ENCODE measurements around the gene SUCLG2.

Gene SUCLG2

GRCh38 chr3:67529915-67530314 is 124.5 kb downstream of the SUCLG2 start:
- no peak for TF ChIP-seq CTCF (IDR thresholded peaks at IDR 0.05; ENCODE audit: low read length)
- no peak for TF ChIP-seq EZH2 (IDR thresholded peaks at IDR 0.05; ENCODE audit: borderline replicate concordance, low read length)

GRCh38 chr3:67529337-67529736 is 125.1 kb downstream of the SUCLG2 start:
- Histone ChIP-seq H3K4me1 (ENCODE audit: insufficient read depth, low read length, severe bottlenecking) (no peaks in the 10 kb centered on the region), H3K4me2 (ENCODE audit: low read length) (no peak overlapping the region), H3K9ac (ENCODE audit: low read length) (no peak overlapping the region), H3K27me3 (ENCODE audit: insufficient read depth, low read length) (no peaks in the 10 kb centered on the region), H3F3A (ENCODE audit: insufficient read depth, low read length) (no peaks in the 10 kb centered on the region), H3K9me3 (ENCODE audit: low read length) (no peaks in the 10 kb centered on the region), H3K9me2 (ENCODE audit: low read depth, low read length) (no peaks in the 10 kb centered on the region), H3K27ac (ENCODE audit: low read depth, low read length, poor library complexity, severe bottlenecking) (no peak overlapping the region), H4K20me1 (ENCODE audit: insufficient read depth, low read length) (no peaks in the 10 kb centered on the region), H3K4me3 (ENCODE audit: low read depth, low read length, poor library complexity, severe bottlenecking) (no peak overlapping the region), H3K36me3 (ENCODE audit: insufficient read depth, low read length) (peaks cover 26% of the 10 kb centered on the region; the same call in 1 of the 2 replicates), H2AFZ (ENCODE audit: low read length) (no peak overlapping the region), H3K79me2 (ENCODE audit: insufficient read depth, low read length) (no peaks in the 10 kb centered on the region)
- TF ChIP-seq CTCF (IDR thresholded peaks at IDR 0.05; ENCODE audit: low read length) (peak; percentile 9; the same call in 1 of the 2 replicates), EZH2 (IDR thresholded peaks at IDR 0.05; ENCODE audit: borderline replicate concordance, low read length) (no peak)

More at GRCh38 chr3:67529915-67530314, 124.5 kb downstream of the SUCLG2 start:
- H3F3A ChIP-seq (ENCODE audit: insufficient read depth, low read length), result no peaks in the 10 kb centered on the region
- H3K9me3 ChIP-seq (ENCODE audit: low read length), result no peaks in the 10 kb centered on the region
- no peak overlapping the region for H3K4me2 ChIP-seq (ENCODE audit: low read length)
- no peaks in the 10 kb centered on the region for H4K20me1 ChIP-seq (ENCODE audit: insufficient read depth, low read length)
- H3K4me3 ChIP-seq (ENCODE audit: low read depth, low read length, poor library complexity, severe bottlenecking), result no peak overlapping the region
- H3K27ac ChIP-seq (ENCODE audit: low read depth, low read length, poor library complexity, severe bottlenecking), result no peak overlapping the region
- peaks cover 26% of the 10 kb centered on the region; the same call in 1 of the 2 replicates for H3K36me3 ChIP-seq (ENCODE audit: insufficient read depth, low read length)
- H3K4me1 ChIP-seq (ENCODE audit: insufficient read depth, low read length, severe bottlenecking), result no peaks in the 10 kb centered on the region
- H3K79me2 ChIP-seq (ENCODE audit: insufficient read depth, low read length), result no peaks in the 10 kb centered on the region
- H2AFZ ChIP-seq (ENCODE audit: low read length), result no peak overlapping the region
- no peaks in the 10 kb centered on the region for H3K27me3 ChIP-seq (ENCODE audit: insufficient read depth, low read length)
- H3K9ac ChIP-seq (ENCODE audit: low read length), result no peak overlapping the region
- H3K9me2 ChIP-seq (ENCODE audit: low read depth, low read length), result no peaks in the 10 kb centered on the region

GRCh38 chr3:67526246-67526645 is 128.2 kb downstream of the SUCLG2 start:
- Histone ChIP-seq H3K27ac (ENCODE audit: low read depth, low read length, poor library complexity, severe bottlenecking) (no peak overlapping the region), H4K20me1 (ENCODE audit: insufficient read depth, low read length) (no peaks in the 10 kb centered on the region), H3K79me2 (ENCODE audit: insufficient read depth, low read length) (no peaks in the 10 kb centered on the region), H3K27me3 (ENCODE audit: insufficient read depth, low read length) (no peaks in the 10 kb centered on the region), H2AFZ (ENCODE audit: low read length) (no peak overlapping the region), H3K4me1 (ENCODE audit: insufficient read depth, low read length, severe bottlenecking) (no peaks in the 10 kb centered on the region), H3K9me3 (ENCODE audit: low read length) (no peaks in the 10 kb centered on the region), H3K9me2 (ENCODE audit: low read depth, low read length) (no peaks in the 10 kb centered on the region), H3K36me3 (ENCODE audit: insufficient read depth, low read length) (peaks cover 26% of the 10 kb centered on the region; the same call in 1 of the 2 replicates), H3K4me3 (ENCODE audit: low read depth, low read length, poor library complexity, severe bottlenecking) (no peak overlapping the region), H3K4me2 (ENCODE audit: low read length) (no peak overlapping the region), H3K9ac (ENCODE audit: low read length) (no peak overlapping the region), H3F3A (ENCODE audit: insufficient read depth, low read length) (no peaks in the 10 kb centered on the region)
- no peak for TF ChIP-seq CTCF (IDR thresholded peaks at IDR 0.05; ENCODE audit: low read length)
- TF ChIP-seq EZH2 (IDR thresholded peaks at IDR 0.05; ENCODE audit: borderline replicate concordance, low read length), result no peak

Data from OCI-LY1 (cell line).